OCI-LY1 (cell line): ENCODE results near the gene PIM1.
"Not testable (repeated sequence)": the region's sequence is repeated elsewhere in the genome, so short reads cannot be mapped to it uniquely, and the experiment has no call there.

Source experiments
- H2AFZ ChIP-seq: fragments of 200-600 bp; sonication (generic), shearing (Covaris generic); 2 replicates; pipeline ENCODE4 v1.6.0; 2014; ENCODE audit warnings: antibody characterized with exemption, mild to moderate bottlenecking, low read length
- H3F3A ChIP-seq: fragments of 200-600 bp; sonication (generic), shearing (Covaris generic); 2 replicates; pipeline ENCODE4 v1.6.0; 2014; ENCODE audit warnings: mild to moderate bottlenecking, antibody characterized with exemption, low read length, moderate library complexity; ENCODE audit not compliant: insufficient read depth
- H3K27ac ChIP-seq: fragments of 200-600 bp; sonication (generic); 2 replicates; pipeline ENCODE4 v1.5.1; 2014; ENCODE audit warnings: low read length, mixed run types, mild to moderate bottlenecking, low read depth; ENCODE audit not compliant: poor library complexity, severe bottlenecking
- H3K27me3 ChIP-seq: fragments of 200-600 bp; sonication (generic); 2 replicates; pipeline ENCODE4 v1.6.0; 2014; ENCODE audit warnings: antibody characterized with exemption, mild to moderate bottlenecking, low read length, moderate library complexity; ENCODE audit not compliant: insufficient read depth
- H3K36me3 ChIP-seq: fragments of 200-600 bp; sonication (generic); 2 replicates; pipeline ENCODE4 v1.6.1; 2014; ENCODE audit warnings: mild to moderate bottlenecking, antibody characterized with exemption, low read length, moderate library complexity, mixed read lengths; ENCODE audit not compliant: insufficient read depth
- H3K4me1 ChIP-seq: fragments of 200-600 bp; sonication (generic); 2 replicates; pipeline ENCODE4 v1.5.1; 2014; ENCODE audit warnings: mild to moderate bottlenecking, low read length, moderate library complexity; ENCODE audit not compliant: insufficient read depth, severe bottlenecking
- H3K4me2 ChIP-seq: fragments of 200-600 bp; sonication (generic), shearing (Covaris generic); 2 replicates; pipeline ENCODE4 v1.6.1; 2014; ENCODE audit warnings: low read length
- H3K4me3 ChIP-seq: fragments of 200-600 bp; sonication (generic); 2 replicates; pipeline ENCODE4 v1.5.1; 2014; ENCODE audit warnings: low read length, low read depth, mild to moderate bottlenecking, mixed read lengths; ENCODE audit not compliant: poor library complexity, severe bottlenecking
- H3K79me2 ChIP-seq: fragments of 200-600 bp; shearing (Covaris generic); 2 replicates; pipeline ENCODE4 v1.6.1; 2016; ENCODE audit warnings: mixed run types, low read length, mixed read lengths; ENCODE audit not compliant: insufficient read depth
- H3K9ac ChIP-seq: fragments of 200-600 bp; sonication (generic), shearing (Covaris generic); 2 replicates; pipeline ENCODE4 v1.6.1; 2014; ENCODE audit warnings: mild to moderate bottlenecking, low read length, mixed read lengths
- H3K9me2 ChIP-seq: fragments of 200-600 bp; sonication (generic), shearing (Covaris generic); 2 replicates; pipeline ENCODE4 v1.6.1; 2014; ENCODE audit warnings: low read depth, mild to moderate bottlenecking, low read length, mixed read lengths
- H3K9me3 ChIP-seq: fragments of 200-600 bp; shearing (Covaris generic); 2 replicates; pipeline ENCODE4 v1.6.1; 2014; ENCODE audit warnings: low read length, mixed read lengths
- H4K20me1 ChIP-seq: fragments of 200-600 bp; sonication (generic), shearing (Covaris generic); 2 replicates; pipeline ENCODE4 v1.6.0; 2016; ENCODE audit warnings: mild to moderate bottlenecking, low read length; ENCODE audit not compliant: insufficient read depth
- CTCF ChIP-seq: fragments of 200-600 bp; sonication (generic), shearing (Covaris generic); IDR thresholded peaks from 2 replicates; pipeline ENCODE4 v1.5.1; 2017; ENCODE audit warnings: mild to moderate bottlenecking, antibody characterized with exemption, low read length, moderate library complexity, mixed read lengths
- EZH2 ChIP-seq: fragments of 200-600 bp; sonication (generic), shearing (Covaris generic); IDR thresholded peaks from 2 replicates; pipeline ENCODE4 v1.8.0; 2017; ENCODE audit warnings: borderline replicate concordance, mixed run types, mild to moderate bottlenecking, antibody characterized with exemption, low read length, moderate library complexity, mixed read lengths

Gene PIM1

DNA sequence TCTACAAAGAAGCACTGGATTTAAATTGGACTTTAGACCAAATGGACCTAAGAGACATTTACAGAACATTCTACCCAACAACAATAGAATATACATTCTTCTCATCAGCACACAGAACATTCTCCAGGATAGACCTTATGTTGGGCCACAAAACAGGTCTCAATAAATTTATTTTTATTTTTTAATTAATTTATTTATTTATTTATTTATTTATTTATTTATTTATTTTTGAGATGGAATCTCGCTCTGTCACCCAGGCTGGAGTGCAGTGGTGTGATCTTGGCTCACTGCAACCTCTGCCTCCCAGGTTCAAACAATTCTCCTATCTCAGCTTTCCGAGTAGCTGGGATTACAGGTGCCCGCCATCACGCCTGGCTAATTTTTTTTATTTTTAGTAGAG, 26.5 kb downstream of the PIM1 start:
- H4K20me1 ChIP-seq, H3K4me1 ChIP-seq, H3F3A ChIP-seq, H3K9me3 ChIP-seq, H3K9ac ChIP-seq, H3K79me2 ChIP-seq, H3K36me3 ChIP-seq, H3K4me2 ChIP-seq, H3K9me2 ChIP-seq, H3K27me3 ChIP-seq, H2AFZ ChIP-seq, H3K27ac ChIP-seq, H3K4me3 ChIP-seq: not testable (repeated sequence)

DNA sequence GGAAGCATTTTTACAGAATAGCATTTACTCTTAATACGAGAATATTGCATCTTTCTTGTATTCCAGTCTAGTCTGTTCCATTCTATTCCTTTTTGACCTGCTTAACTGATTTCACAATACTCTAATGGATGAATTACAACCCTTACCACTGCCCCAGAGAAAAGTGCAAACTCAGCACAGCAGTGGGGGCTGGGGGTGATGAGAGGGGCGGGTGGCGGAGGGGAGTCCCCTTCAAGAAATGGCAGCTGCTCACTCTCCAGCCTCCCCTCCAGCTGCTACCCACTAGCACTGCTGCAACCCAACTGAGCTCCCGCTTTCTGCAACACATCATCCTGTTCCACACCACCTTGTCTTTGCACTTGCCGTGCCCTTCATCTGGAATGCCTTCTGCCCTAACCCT, 30.1 kb downstream of the PIM1 start:
- Histone ChIP-seq H4K20me1 (no peaks in the 10 kb centered on the region), H2AFZ (no peak overlapping the region), H3K27me3 (no peaks in the 10 kb centered on the region), H3K4me2 (no peak overlapping the region), H3F3A (no peaks in the 10 kb centered on the region), H3K9ac (no peak overlapping the region), H3K4me1 (peaks cover under 1% of the 10 kb centered on the region), H3K4me3 (no peak overlapping the region), H3K79me2 (no peaks in the 10 kb centered on the region), H3K9me3 (no peaks in the 10 kb centered on the region), H3K36me3 (no peaks in the 10 kb centered on the region), H3K9me2 (no peaks in the 10 kb centered on the region), H3K27ac (no peak overlapping the region)
- TF ChIP-seq CTCF: no peak
- TF ChIP-seq EZH2: no peak

GRCh38 chr6:37201726-37202125, 31.8 kb downstream of the PIM1 start:
- Histone ChIP-seq H3K4me1 (peaks cover 9% of the 10 kb centered on the region), H4K20me1 (no peaks in the 10 kb centered on the region), H3K27ac (no peak overlapping the region)

More at GRCh38 chr6:37201726-37202125, 31.8 kb downstream of the PIM1 start:
- H3K4me3 ChIP-seq: no peak overlapping the region
- no peaks in the 10 kb centered on the region for H3K79me2 ChIP-seq
- H3K36me3 ChIP-seq: no peaks in the 10 kb centered on the region
- H3K4me2 ChIP-seq: no peak overlapping the region
- H2AFZ ChIP-seq: no peak overlapping the region
- H3K27me3 ChIP-seq: no peaks in the 10 kb centered on the region
- H3F3A ChIP-seq: no peaks in the 10 kb centered on the region
- no peak overlapping the region for H3K9ac ChIP-seq
- no peaks in the 10 kb centered on the region for H3K9me3 ChIP-seq
- no peak for TF ChIP-seq CTCF
- no peak for TF ChIP-seq EZH2
- H3K9me2 ChIP-seq: no peaks in the 10 kb centered on the region
